Left kidney (tissue), 2 donors: ENCODE results near the gene ARID1B. TPM values are rescaled to one million over a fixed set of nuclear protein-coding genes. Genes with fewer than 3 reads are reported as not detected.
"Not testable (repeated sequence)": the region's sequence is repeated elsewhere in the genome, so short reads cannot be mapped to it uniquely, and the experiment has no call there.

Source experiments
- DNase-seq: peaks from one replicate; pipeline ENCODE4 v3.0.0-alpha.2; 2013
- polyA plus RNA-seq: library from polyadenylated mRNA; unstranded; fragments of 120-200 nt; gene quantifications from one replicate; pipeline ENCODE4 v1.2.1, GENCODE V29; 2013; ENCODE audit not compliant: insufficient read length

Gene ARID1B
- polyA plus RNA-seq, 1 donor: 87.7 TPM

DNA sequence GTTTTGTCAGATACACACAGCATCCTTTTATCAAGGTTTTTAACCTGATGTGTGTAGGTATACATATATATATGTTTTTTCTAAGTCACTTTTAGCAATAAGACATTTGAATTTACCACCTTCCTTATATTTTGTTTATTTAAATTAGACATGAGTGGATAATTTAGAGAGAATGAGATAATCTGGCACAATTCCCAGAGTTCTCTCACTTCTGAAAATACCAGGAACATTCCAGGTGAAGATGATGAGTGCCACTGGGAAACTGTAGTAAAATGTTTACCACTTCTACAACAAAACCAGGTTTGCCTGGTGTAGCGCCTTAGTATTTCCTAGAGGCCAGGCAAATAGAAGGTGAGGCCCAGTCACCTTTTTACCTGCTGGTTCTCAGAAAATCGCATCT is 356.7 kb downstream of the ARID1B start:
- no peak for DNase-seq

DNA sequence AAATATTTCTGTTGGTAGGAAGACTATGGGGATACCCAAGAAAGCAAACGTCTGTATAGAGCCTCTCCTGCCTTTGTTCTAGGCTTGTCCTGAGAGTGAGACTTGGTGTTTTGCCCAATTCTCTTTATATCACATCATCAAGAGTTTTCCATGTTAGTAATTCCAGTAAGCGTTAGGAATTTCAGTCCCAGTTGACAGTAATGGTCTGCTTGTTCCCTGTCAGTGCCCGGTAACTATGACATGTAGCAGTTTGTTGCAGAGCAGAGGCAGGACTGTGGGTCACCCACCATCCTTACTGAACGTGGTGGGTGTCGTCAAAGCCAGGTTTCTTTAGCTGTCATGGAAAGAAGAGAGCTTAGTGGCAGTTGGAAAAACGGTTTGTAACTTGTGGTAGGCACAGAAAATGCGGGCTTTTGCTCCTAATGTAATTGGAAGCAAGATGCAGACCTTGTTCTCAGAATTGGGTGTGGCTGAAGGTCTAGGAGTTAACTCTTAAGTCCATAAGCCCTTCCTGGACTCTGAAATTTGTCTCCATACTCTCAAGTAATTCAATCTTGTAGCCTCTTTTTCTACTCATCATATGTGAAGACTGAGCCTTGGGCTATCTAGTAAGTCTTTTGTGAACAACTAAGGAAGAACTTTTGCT is 357.3 kb downstream of the ARID1B start:
- no peak for DNase-seq

DNA sequence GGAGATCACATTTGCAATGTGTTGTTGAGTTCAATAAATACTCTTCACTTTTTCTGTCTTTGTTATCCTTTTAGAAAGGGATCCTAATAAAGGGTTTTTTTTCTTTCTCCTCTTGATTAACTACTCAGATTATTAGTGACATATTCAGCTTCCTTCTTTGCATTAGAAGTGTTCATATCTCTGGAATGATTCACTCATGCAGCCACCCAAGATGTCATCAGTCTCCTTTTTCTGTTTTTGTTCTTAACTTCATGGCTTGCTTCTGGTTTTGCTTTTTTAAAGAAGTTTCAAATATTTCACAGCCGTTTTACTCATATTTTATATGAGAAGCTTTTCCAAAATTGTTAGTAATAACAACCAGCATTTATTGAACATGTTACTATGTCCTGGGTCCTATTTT is 358.5 kb downstream of the ARID1B start:
- no peak for DNase-seq

DNA sequence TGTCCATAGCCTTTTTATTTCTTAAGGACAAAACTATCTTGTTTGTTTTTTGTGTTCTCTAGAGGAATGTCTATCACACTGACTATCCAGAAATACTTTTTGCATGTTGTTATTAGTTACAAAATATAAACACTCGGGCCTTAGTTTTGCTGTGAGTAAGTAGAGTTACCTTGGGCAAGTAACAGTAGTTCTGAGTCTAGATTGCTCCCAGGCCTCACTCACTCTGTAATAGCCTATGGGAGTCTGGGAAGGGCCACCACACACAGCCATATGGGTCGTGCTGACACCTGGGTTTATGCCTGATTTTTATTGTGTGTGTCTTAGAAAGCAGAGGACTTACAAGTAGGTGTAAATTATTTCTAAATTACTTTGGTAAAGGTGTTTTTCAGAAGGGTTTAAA is 360.3 kb downstream of the ARID1B start:
- DNase-seq: no peak

DNA sequence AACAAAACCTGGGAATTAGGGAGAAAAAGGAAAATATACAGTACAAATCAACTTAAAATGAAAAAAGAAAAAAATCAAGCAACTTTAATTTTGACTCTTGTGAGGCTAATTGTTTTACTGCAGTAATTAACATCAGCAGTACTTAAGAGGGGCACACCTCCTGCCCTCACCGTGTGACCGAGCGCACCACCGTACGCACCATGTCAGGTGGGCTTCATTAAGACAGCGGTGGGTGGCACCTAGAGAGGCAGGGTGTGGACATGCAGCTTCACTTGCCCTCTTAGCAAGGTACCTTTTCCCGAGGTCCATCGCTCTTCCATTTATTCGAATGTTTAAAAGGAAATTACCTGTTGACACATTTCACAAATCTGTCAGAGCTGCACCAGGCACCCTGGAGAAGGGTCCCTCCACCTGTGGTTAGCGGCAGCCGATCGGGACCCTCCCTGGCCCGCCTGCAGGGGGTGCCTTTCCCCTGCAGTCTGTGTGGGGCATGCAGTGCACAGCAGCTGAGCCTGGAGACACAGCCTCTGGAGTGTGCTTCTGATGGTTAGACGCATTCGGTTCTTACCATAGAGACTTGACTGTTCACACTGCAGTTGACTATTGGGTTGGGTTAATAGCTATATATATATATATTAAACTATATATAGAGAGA is 362.0 kb downstream of the ARID1B start:
- DNase-seq: no peak

- no peak for DNase-seq
These were observed 366.2 kb downstream of the ARID1B start for GRCh38 chr6:157143171-157143889.

GRCh38 chr6:157143890-157144798 is 367.0 kb downstream of the ARID1B start:
- DNase-seq: no peak

GRCh38 chr6:157144859-157145568 is 367.8 kb downstream of the ARID1B start:
- DNase-seq: no peak

- DNase-seq: no peak
These were observed 368.6 kb downstream of the ARID1B start for GRCh38 chr6:157145656-157146285.

DNA sequence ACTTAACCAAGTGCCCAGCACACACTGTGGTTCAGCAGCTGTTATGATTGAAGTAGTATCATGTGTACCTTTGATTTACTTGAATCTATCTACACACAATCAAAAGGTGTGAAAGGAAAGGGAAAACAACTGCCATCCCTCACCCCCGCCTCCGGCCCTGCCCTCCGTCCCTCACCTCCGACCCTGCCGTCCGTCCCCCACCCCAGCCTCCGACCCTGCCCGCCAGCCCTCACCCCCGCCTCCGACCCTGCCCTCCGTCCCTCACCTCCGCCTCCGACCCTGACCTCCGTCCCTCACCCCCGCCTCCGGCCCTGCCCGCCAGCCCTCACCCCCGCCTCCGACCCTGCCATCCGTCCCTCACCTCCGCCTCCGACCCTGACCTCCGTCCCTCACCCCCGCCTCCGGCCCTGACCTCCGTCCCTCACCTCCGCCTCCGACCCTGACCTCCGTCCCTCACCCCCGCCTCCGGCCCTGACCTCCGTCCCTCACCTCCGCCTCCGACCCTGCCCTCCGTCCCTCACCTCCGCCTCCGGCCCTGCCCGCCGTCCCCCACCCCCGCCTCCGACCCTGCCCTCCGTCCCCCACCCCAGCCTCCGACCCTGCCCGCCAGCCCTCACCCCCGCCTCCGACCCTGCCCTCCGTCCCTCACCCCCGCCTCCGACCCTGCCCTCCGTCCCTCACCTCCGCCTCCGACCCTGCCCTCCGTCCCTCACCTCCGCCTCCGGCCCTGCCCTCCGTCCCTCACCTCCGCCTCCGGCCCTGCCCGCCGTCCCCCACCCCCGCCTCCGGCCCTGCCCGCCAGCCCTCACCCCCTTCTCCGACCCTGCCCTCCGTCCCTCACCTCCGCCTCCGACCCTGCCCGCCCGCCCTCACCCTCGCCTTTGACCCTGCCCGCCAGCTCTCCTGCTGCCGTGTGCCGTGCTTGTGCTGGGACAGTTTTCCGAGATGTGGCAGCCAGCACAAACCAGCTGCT is 370.2 kb downstream of the ARID1B start:
- not testable (repeated sequence) for DNase-seq

- no peak for DNase-seq
These were observed 371.5 kb downstream of the ARID1B start for GRCh38 chr6:157148391-157149323.

- DNase-seq: no peak
These were observed 372.9 kb downstream of the ARID1B start for GRCh38 chr6:157150076-157150475.

GRCh38 chr6:157151029-157151428 is 373.9 kb downstream of the ARID1B start:
- DNase-seq: no peak

GRCh38 chr6:157151989-157152388 is 374.8 kb downstream of the ARID1B start:
- no peak for DNase-seq

GRCh38 chr6:157152556-157152955 is 375.4 kb downstream of the ARID1B start:
- DNase-seq: no peak

DNA sequence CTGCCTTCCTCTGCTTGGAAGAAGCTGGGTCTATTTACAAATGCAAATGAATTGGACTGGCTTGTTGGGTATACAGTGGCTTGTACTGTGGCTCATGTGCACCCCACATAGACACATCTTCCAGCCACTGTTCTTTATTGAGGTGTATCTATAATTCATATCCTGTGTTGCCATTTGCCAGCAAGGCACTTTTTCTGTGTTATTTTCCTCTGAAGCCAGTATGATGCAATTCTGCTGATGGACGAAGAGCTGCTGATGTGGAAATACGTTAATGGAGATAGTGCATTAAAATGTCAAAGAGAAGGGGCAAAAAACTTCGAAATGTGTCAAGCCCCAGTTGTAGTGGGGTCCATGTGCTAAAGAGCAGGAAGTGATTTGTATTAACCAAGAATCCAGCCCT is 378.6 kb downstream of the ARID1B start:
- DNase-seq: no peak

DNA sequence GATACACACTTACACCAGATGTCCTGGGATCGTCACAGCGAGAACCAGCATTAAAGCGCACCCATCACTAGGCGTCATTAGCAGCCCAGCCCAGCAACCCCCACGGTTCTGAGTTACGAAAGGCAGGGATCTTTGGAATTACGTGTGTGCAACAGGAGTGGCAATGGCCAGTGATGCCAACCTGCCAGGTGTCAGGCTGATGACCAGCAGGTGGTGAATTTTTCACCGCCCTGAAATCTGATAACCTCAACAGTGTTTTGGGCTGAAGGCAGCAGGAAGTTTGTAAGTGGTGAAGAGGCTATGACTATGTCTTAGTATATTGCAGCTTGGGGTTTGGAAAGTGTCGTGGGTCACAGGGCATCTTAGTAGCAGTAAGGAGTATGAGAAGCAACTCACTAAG is 380.1 kb downstream of the ARID1B start:
- no peak for DNase-seq

DNA sequence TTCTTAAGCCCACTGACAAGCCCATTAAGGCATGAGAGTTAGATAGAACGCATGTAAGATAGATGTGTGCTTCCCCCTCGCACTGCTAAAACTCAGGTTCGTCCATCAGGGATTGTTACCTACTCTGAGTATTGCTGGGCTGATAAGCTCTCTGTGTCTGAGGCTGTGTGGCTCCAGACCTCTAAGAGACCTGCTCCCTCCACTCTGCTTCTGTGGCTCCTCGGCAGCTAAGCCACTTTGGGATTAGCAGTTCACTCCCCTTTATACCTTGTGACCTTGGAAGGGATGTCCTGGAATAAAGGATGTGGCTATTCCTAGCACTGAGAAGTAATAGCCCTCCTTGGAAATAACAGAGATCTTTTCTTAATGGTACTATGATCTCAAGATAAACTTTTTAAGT is 381.3 kb downstream of the ARID1B start:
- DNase-seq: no peak

- no peak for DNase-seq
These were observed 381.7 kb downstream of the ARID1B start for GRCh38 chr6:157158897-157159296.
